Tibial nerve (tissue), 4 donors: ENCODE data around the gene EDN3. TPM values are rescaled to one million over a fixed set of nuclear protein-coding genes. Genes with fewer than 3 reads are reported as not detected.

Source experiments
- DNase-seq, 2 donors: peaks; one replicate each; pipeline ENCODE4 v3.0.0-alpha.2; 2019; ENCODE audit warnings: low spot score in 2 of 2
- H3K27ac ChIP-seq, 4 donors: fragments of 200-600 bp; sonication (generic) in 3 of 4; one replicate each; pipeline ENCODE4 v1.5.1; 2017 to 2019; ENCODE audit warnings: mild to moderate bottlenecking in 1 of 4
- H3K27me3 ChIP-seq, 2 donors: fragments of 200-600 bp; sonication (generic) in 1 of 2; one replicate each; pipeline versions ENCODE4 v1.5.1 to v1.6.0; 2017 to 2019
- H3K36me3 ChIP-seq, 3 donors: fragments of 200-600 bp; sonication (generic); one replicate each; pipeline ENCODE4 v1.5.1; 2018 to 2019
- H3K4me1 ChIP-seq, 4 donors: fragments of 200-600 bp; sonication (generic) in 3 of 4; one replicate each; pipeline ENCODE4 v1.5.1; 2017 to 2019
- H3K4me3 ChIP-seq, 4 donors: fragments of 200-600 bp; sonication (generic) in 3 of 4; one replicate each; pipeline ENCODE4 v1.5.1; 2017 to 2019; ENCODE audit warnings: mild to moderate bottlenecking in 1 of 4, moderate library complexity in 1 of 4
- H3K9me3 ChIP-seq, 4 donors: fragments of 200-600 bp; sonication (generic) in 3 of 4; one replicate each; pipeline ENCODE4 v1.5.1; 2017 to 2019
- CTCF ChIP-seq, 5 experiments: fragments of 200-600 bp in 3 of 5; fragments of 450-650 bp in 2 of 5; sonication (generic) in 3 of 5; IDR thresholded peaks; one replicate each; pipeline ENCODE4 v1.5.1; 2016 to 2019; ENCODE audit warnings: antibody characterized with exemption in 5 of 5, mild to moderate bottlenecking in 3 of 5, moderate library complexity in 2 of 5
- EP300 ChIP-seq, 2 donors: sonication (generic); formaldehyde crosslinking; IDR thresholded peaks; one replicate each; pipeline ENCODE4 v1.6.1; 2017; ENCODE audit warnings: antibody characterized with exemption in 2 of 2, mild to moderate bottlenecking in 1 of 2
- POLR2A ChIP-seq, 2 donors: fragments of 450-650 bp; IDR thresholded peaks; one replicate each; pipeline ENCODE4 v1.6.1; 2017; ENCODE audit warnings: antibody characterized with exemption in 2 of 2, mild to moderate bottlenecking in 2 of 2, moderate library complexity in 2 of 2
- WGBS, 2 donors: methylation state at CpG; one replicate each; pipeline ENCODE4 v1.1.5; 2018; 5-methylcytosine and 5-hydroxymethylcytosine counted together
- total RNA-seq, 4 donors: library from RNA; depleted of rRNA; stranded (reverse); fragments of >200 nt; gene quantifications; one replicate each; pipeline ENCODE4 v1.1.0, GENCODE V29; 2016

The EDN3 gene
- total RNA-seq, 4 donors from 2014 or later: 2.9 TPM; not detected in 3

GRCh38 chr20:59318201-59318790 is 17.9 kb downstream of the EDN3 start:
- no peak overlapping the region for H3K4me3 ChIP-seq
- H3K27me3 ChIP-seq: no peaks in the 10 kb centered on the region
- H3K9me3 ChIP-seq: peaks cover 0 to 6% (median 0%) of the 10 kb centered on the region in 4 donors
- 74 to 77% methylated on average over 20 of the region's 20 CpGs for WGBS, 2 donors
- H3K36me3 ChIP-seq: no peaks in the 10 kb centered on the region
- H3K4me1 ChIP-seq: no peaks in the 10 kb centered on the region
- no peak for DNase-seq
- no peak overlapping the region for H3K27ac ChIP-seq
- TF ChIP-seq CTCF (IDR thresholded peaks at IDR 0.05) (no peak), POLR2A (IDR thresholded peaks at IDR 0.05) (no peak), EP300 (IDR thresholded peaks at IDR 0.05) (no peak)

GRCh38 chr20:59318803-59319202 is 18.4 kb downstream of the EDN3 start:
- Histone ChIP-seq H3K36me3 (no peaks in the 10 kb centered on the region), H3K4me3 (no peak overlapping the region), H3K9me3 (peaks cover 0 to 6% (median 0%) of the 10 kb centered on the region in 4 donors), H3K27me3 (no peaks in the 10 kb centered on the region), H3K4me1 (no peaks in the 10 kb centered on the region), H3K27ac (no peak overlapping the region)
- DNase-seq: no peak
- 33 to 44% methylated on average over 4 of the region's 4 CpGs for WGBS, 2 donors
- TF ChIP-seq POLR2A (IDR thresholded peaks at IDR 0.05) (no peak), EP300 (IDR thresholded peaks at IDR 0.05) (no peak), CTCF (IDR thresholded peaks at IDR 0.05) (no peak)

- DNase-seq: no peak
- Histone ChIP-seq H3K4me1 (no peaks in the 10 kb centered on the region), H3K27me3 (no peaks in the 10 kb centered on the region), H3K27ac (no peak overlapping the region), H3K9me3 (no peaks in the 10 kb centered on the region), H3K36me3 (no peaks in the 10 kb centered on the region), H3K4me3 (no peak overlapping the region)
- no peak for TF ChIP-seq CTCF (IDR thresholded peaks at IDR 0.05)
- TF ChIP-seq EP300 (IDR thresholded peaks at IDR 0.05): no peak
- no peak for TF ChIP-seq POLR2A (IDR thresholded peaks at IDR 0.05)
- WGBS, 2 donors: 89 to 93% methylated on average over 10 of the region's 10 CpGs
These were observed 20.0 kb downstream of the EDN3 start for GRCh38 chr20:59320426-59320825.

GRCh38 chr20:59320854-59321647 is 20.6 kb downstream of the EDN3 start:
- Histone ChIP-seq H3K4me3 (no peak overlapping the region), H3K9me3 (no peaks in the 10 kb centered on the region), H3K27ac (no peak overlapping the region), H3K27me3 (no peaks in the 10 kb centered on the region), H3K4me1 (no peaks in the 10 kb centered on the region), H3K36me3 (no peaks in the 10 kb centered on the region)
- no peak for TF ChIP-seq POLR2A (IDR thresholded peaks at IDR 0.05)
- TF ChIP-seq EP300 (IDR thresholded peaks at IDR 0.05): no peak
- TF ChIP-seq CTCF (IDR thresholded peaks at IDR 0.05): no peak
- no peak for DNase-seq
- WGBS, 2 donors: 85 to 88% methylated on average over 12 to 14 of the region's 16 CpGs

GRCh38 chr20:59322081-59322480 is 21.7 kb downstream of the EDN3 start:
- 63 to 65% methylated on average over 9 of the region's 9 CpGs for WGBS, 2 donors
- H3K36me3 ChIP-seq: no peaks in the 10 kb centered on the region
- H3K4me1 ChIP-seq: no peaks in the 10 kb centered on the region
- no peak for TF ChIP-seq CTCF (IDR thresholded peaks at IDR 0.05)
- no peak for DNase-seq
- no peaks in the 10 kb centered on the region for H3K27me3 ChIP-seq
- no peak overlapping the region for H3K27ac ChIP-seq
- no peaks in the 10 kb centered on the region for H3K9me3 ChIP-seq
- no peak overlapping the region for H3K4me3 ChIP-seq
